GM23338 (cell line): Measurements from ENCODE around the gene KDM4C. TPM values are rescaled to one million over a fixed set of nuclear protein-coding genes. Genes with fewer than 3 reads are reported as not detected.

Experiments
- ATAC-seq: fragments of 200-7000 bp; cut with Tn5 transposase; 3 replicates; pipeline ENCODE4 v1.9.1; 2020
- DNase-seq: peaks from one replicate; pipeline ENCODE4 v3.0.0-alpha.2; 2015; ENCODE audit warnings: low spot score
- H2AFZ ChIP-seq: fragments of 200-600 bp; sonication (generic); 2 replicates; pipeline ENCODE4 v1.8.0; 2016; ENCODE audit warnings: antibody characterized with exemption, mild to moderate bottlenecking, moderate library complexity
- H3F3A ChIP-seq: fragments of 200-600 bp; sonication (generic); replicated peaks from 2 replicates; pipeline ENCODE4 v1.8.0; 2017; ENCODE audit warnings: antibody characterized with exemption, mixed run types, low read depth
- H3K27ac ChIP-seq: fragments of 200-600 bp; sonication (generic); 2 replicates; pipeline ENCODE4 v1.6.1; 2016; ENCODE audit warnings: low read depth
- H3K27me3 ChIP-seq: fragments of 200-600 bp; sonication (generic); 2 replicates; pipeline ENCODE4 v1.8.0; 2016; ENCODE audit warnings: mild to moderate bottlenecking, mixed run types, moderate library complexity; ENCODE audit not compliant: insufficient read depth
- H3K36me3 ChIP-seq: fragments of 200-600 bp; sonication (generic); 2 replicates; pipeline ENCODE4 v1.8.0; 2016; ENCODE audit warnings: mild to moderate bottlenecking; ENCODE audit not compliant: insufficient read depth
- H3K4me1 ChIP-seq: fragments of 200-600 bp; sonication (generic); 2 replicates; pipeline ENCODE4 v1.8.0; 2016; ENCODE audit warnings: mild to moderate bottlenecking, moderate library complexity; ENCODE audit not compliant: insufficient read depth
- H3K4me2 ChIP-seq: fragments of 200-600 bp; sonication (generic); 2 replicates; pipeline ENCODE4 v1.7.1; 2017; ENCODE audit warnings: mixed run types
- H3K4me3 ChIP-seq: fragments of 200-600 bp; sonication (generic); 2 replicates; pipeline ENCODE4 v1.6.1; 2016; ENCODE audit warnings: mixed run types
- H3K79me2 ChIP-seq: fragments of 200-600 bp; sonication (generic); replicated peaks from 2 replicates; pipeline ENCODE4 v1.8.0; 2017; ENCODE audit warnings: mild to moderate bottlenecking; ENCODE audit not compliant: insufficient read depth
- H3K9me2 ChIP-seq: fragments of 200-600 bp; sonication (generic); 2 replicates; pipeline ENCODE4 v1.8.0; 2017; ENCODE audit not compliant: insufficient read depth
- H4K20me1 ChIP-seq: fragments of 200-600 bp; sonication (generic); replicated peaks from 2 replicates; pipeline ENCODE4 v1.8.0; 2017; ENCODE audit warnings: mild to moderate bottlenecking; ENCODE audit not compliant: insufficient read depth
- H3K27ac Mint-ChIP-seq: 2 replicates; pipeline ENCODE4 v1.8.0; 2020; ENCODE audit warnings: inconsistent platforms, mild to moderate bottlenecking, moderate library complexity, mixed read lengths
- H3K27me3 Mint-ChIP-seq: 3 replicates; pipeline ENCODE4 v1.8.0; 2022; ENCODE audit warnings: low read depth, mild to moderate bottlenecking, moderate library complexity, mixed read lengths, inconsistent platforms; ENCODE audit not compliant: insufficient read depth, poor library complexity
- H3K36me3 Mint-ChIP-seq: 3 replicates; pipeline ENCODE4 v1.8.0; 2021; ENCODE audit warnings: low read depth, mild to moderate bottlenecking, inconsistent platforms, moderate library complexity, mixed read lengths
- H3K4me1 Mint-ChIP-seq: 3 replicates; pipeline ENCODE4 v1.8.0; 2020; ENCODE audit warnings: mild to moderate bottlenecking, inconsistent platforms, mixed read lengths
- H3K4me3 Mint-ChIP-seq: 3 replicates; pipeline ENCODE4 v1.8.0; 2021; ENCODE audit warnings: moderate library complexity, mild to moderate bottlenecking, inconsistent platforms, mixed read lengths
- H3K9me3 Mint-ChIP-seq: 3 replicates; pipeline ENCODE4 v1.8.0; 2020; ENCODE audit warnings: moderate library complexity, mild to moderate bottlenecking, inconsistent platforms, mixed read lengths
- ETS1 ChIP-seq: IDR thresholded peaks from 2 replicates; pipeline ENCODE4 v1.6.1; 2016; ENCODE audit warnings: antibody characterized with exemption
- REST ChIP-seq: IDR thresholded peaks from one replicate; pipeline ENCODE4 v1.6.1; 2018; ENCODE audit warnings: antibody characterized with exemption; ENCODE audit not compliant: unreplicated experiment
- ZNF331 ChIP-seq: fragments of 250-450 bp; sonication (Bioruptor Pico); IDR thresholded peaks from 2 replicates; pipeline ENCODE4 v1.5.0; 2020; ENCODE audit warnings: low read depth, mild to moderate bottlenecking, moderate library complexity
- ZNF462 ChIP-seq: fragments of 250-450 bp; sonication (Bioruptor Pico); IDR thresholded peaks from 2 replicates; pipeline ENCODE4 v1.5.0; 2020; ENCODE audit warnings: mild to moderate bottlenecking, moderate library complexity
- polyA plus RNA-seq: library from polyadenylated mRNA; unstranded; fragments of >200 nt; fragmentation: Nextera tagmentation; extraction: Ambion mirVana; gene quantifications from 2 replicates; pipeline ENCODE4 v1.2.1, GENCODE V29; 2016
- total RNA-seq: library from RNA; depleted of rRNA; stranded (reverse); fragments of >200 nt; shearing (Covaris generic); gene quantifications from 2 replicates; pipeline ENCODE4 v1.2.3, GENCODE V29; 2014

Gene KDM4C
- total and polyA plus RNA-seq, 2 experiments from 2014 or later: 12.0 to 43.8 TPM

- Histone ChIP-seq H3F3A (no peaks in the 10 kb centered on the region), H4K20me1 (no peaks in the 10 kb centered on the region), H3K27ac (no peak overlapping the region), H3K4me3 (no peak overlapping the region), H3K79me2 (no peaks in the 10 kb centered on the region), H3K4me2 (no peak overlapping the region), H2AFZ (no peak overlapping the region), H3K4me1 (no peaks in the 10 kb centered on the region), H3K27me3 (no peaks in the 10 kb centered on the region), H3K9me2 (peaks cover 12% of the 10 kb centered on the region), H3K36me3 (no peaks in the 10 kb centered on the region; the same call in 1 of the 2 replicates)
- peaks cover 8% of the 10 kb centered on the region for H3K27me3 Mint-ChIP-seq
- H3K4me1 Mint-ChIP-seq: peaks cover 2% of the 10 kb centered on the region; the same call in 1 of the 3 replicates
- TF ChIP-seq ZNF331 (CRISPR knock-in tag) (no peak), ETS1 (no peak), REST (no peak), ZNF462 (CRISPR knock-in tag) (peak; percentile 62; the same call in 1 of the 2 replicates)
- no peak overlapping the region for H3K27ac Mint-ChIP-seq
- peak; percentile 51; the same call in 2 of the 3 replicates for ATAC-seq
- peak; percentile 67 for DNase-seq
- peaks cover 29% of the 10 kb centered on the region for H3K9me3 Mint-ChIP-seq
- H3K36me3 Mint-ChIP-seq: peaks cover 40% of the 10 kb centered on the region
- no peak overlapping the region for H3K4me3 Mint-ChIP-seq
Measured at GRCh38 chr9:7185612-7186011, 427.8 kb downstream of the KDM4C start.
